ENCODE results near the gene HOXA10.

- TF ChIP-seq POLR2A (IDR thresholded peaks at IDR 0.05; ENCODE audit: borderline replicate concordance, extremely low read depth, insufficient read depth, insufficient read length) (no peak), SP1 (IDR thresholded peaks at IDR 0.05; ENCODE audit: low read depth) (no peak), EZH2 (IDR thresholded peaks at IDR 0.05) (no peak), CTCF (IDR thresholded peaks at IDR 0.05 in 2 of 3, conservative IDR thresholded peaks at IDR 0.05 in 1 of 3; ENCODE audit: borderline replicate concordance in 1 of 3, insufficient read depth in 1 of 3, low read depth in 2 of 3, low read length in 2 of 3) (no peak), MAX (IDR thresholded peaks at IDR 0.05) (no peak), ZNF274 (IDR thresholded peaks at IDR 0.05; ENCODE audit: low read depth, low read length) (no peak), ZBTB33 (IDR thresholded peaks at IDR 0.05; ENCODE audit: extremely low read depth, insufficient replicate concordance, low read length) (no peak), YY1 (IDR thresholded peaks at IDR 0.05; ENCODE audit: extremely low read depth, insufficient replicate concordance, low read depth, low read length) (no peak), SIN3A (IDR thresholded peaks at IDR 0.05; ENCODE audit: low read depth) (no peak)
Observed at GRCh38 chr7:27194002-27194352, 19.9 kb upstream of the HOXA10 start.
